Femur (tissue), 1 donor: ENCODE results near the gene LAMA2.
A peak's percentile ranks its signal among the peaks of the same experiment; 100 is the strongest.

Source experiments
- DNase-seq: peaks from one replicate; pipeline ENCODE4 v3.0.0-alpha.2; 2017

LAMA2 gene

GRCh38 chr6:129235167-129236000 lies 352.4 kb downstream of the LAMA2 start:
- DNase-seq: no peak

GRCh38 chr6:129236001-129236517 lies 353.1 kb downstream of the LAMA2 start:
- no peak for DNase-seq

GRCh38 chr6:129238991-129239390 lies 356.1 kb downstream of the LAMA2 start:
- no peak for DNase-seq

- no peak for DNase-seq
These were observed 357.0 kb downstream of the LAMA2 start for GRCh38 chr6:129239825-129240491.

- DNase-seq: no peak
These were observed 357.5 kb downstream of the LAMA2 start for GRCh38 chr6:129240492-129240853.

GRCh38 chr6:129242546-129242945 lies 359.6 kb downstream of the LAMA2 start:
- DNase-seq: no peak

- no peak for DNase-seq
These were observed 360.4 kb downstream of the LAMA2 start for GRCh38 chr6:129243377-129243776.

- peak; percentile 19 for DNase-seq
These were observed 366.0 kb downstream of the LAMA2 start for GRCh38 chr6:129248946-129249345.

- peak; percentile 38 for DNase-seq
These were observed 368.9 kb downstream of the LAMA2 start for GRCh38 chr6:129251669-129252376.

- no peak for DNase-seq
These were observed 369.6 kb downstream of the LAMA2 start for GRCh38 chr6:129252377-129253071.

GRCh38 chr6:129253242-129253641 lies 370.3 kb downstream of the LAMA2 start:
- no peak for DNase-seq

GRCh38 chr6:129253727-129254126 lies 370.8 kb downstream of the LAMA2 start:
- no peak for DNase-seq

GRCh38 chr6:129257196-129257595 lies 374.3 kb downstream of the LAMA2 start:
- DNase-seq: no peak

- DNase-seq: no peak
These were observed 379.7 kb downstream of the LAMA2 start for GRCh38 chr6:129262661-129263060.

GRCh38 chr6:129263176-129263575 lies 380.2 kb downstream of the LAMA2 start:
- no peak for DNase-seq

- DNase-seq: no peak
These were observed 381.6 kb downstream of the LAMA2 start for GRCh38 chr6:129264480-129265045.

- no peak for DNase-seq
These were observed 384.1 kb downstream of the LAMA2 start for GRCh38 chr6:129267028-129267427.

- no peak for DNase-seq
These were observed 386.1 kb downstream of the LAMA2 start for GRCh38 chr6:129269076-129269475.

- no peak for DNase-seq
These were observed 387.0 kb downstream of the LAMA2 start for GRCh38 chr6:129269891-129270290.

- no peak for DNase-seq
These were observed 387.5 kb downstream of the LAMA2 start for GRCh38 chr6:129270450-129270849.

- DNase-seq: no peak
These were observed 390.2 kb downstream of the LAMA2 start for GRCh38 chr6:129273161-129273560.

- DNase-seq: no peak
These were observed 393.5 kb downstream of the LAMA2 start for GRCh38 chr6:129276461-129276860.

- DNase-seq: no peak
These were observed 394.0 kb downstream of the LAMA2 start for GRCh38 chr6:129276986-129277385.
